GM23248 (cell line): Measurements from ENCODE around the gene EXOC6.

ENCODE experiments used
- EZH2 ChIP-seq: fragments of 200-600 bp; sonication (generic); IDR thresholded peaks from 2 replicates; pipeline ENCODE4 v1.6.1; 2018; ENCODE audit warnings: antibody characterized with exemption, mild to moderate bottlenecking; ENCODE audit not compliant: insufficient read depth, poor library complexity, severe bottlenecking
- EZH2phosphoT487 ChIP-seq: fragments of 200-600 bp; sonication (generic); IDR thresholded peaks from 2 replicates; pipeline ENCODE4 v1.6.1; 2018; ENCODE audit warnings: antibody characterized with exemption, moderate library complexity, mild to moderate bottlenecking, low read depth; ENCODE audit not compliant: insufficient read depth

- TF ChIP-seq EZH2phosphoT487 (no peak), EZH2 (no peak)
These were observed 258.3 kb downstream of the EXOC6 start for GRCh38 chr10:93106631-93107072.
